CD4-positive, alpha-beta T cell treated with Interleukin-10 for 1 hour (primary cell): Measurements from ENCODE around the gene DLL1.

Source experiments
- DNase-seq: peaks from one replicate; pipeline ENCODE4 v3.0.0-alpha.2; 2020

The DLL1 gene

DNA sequence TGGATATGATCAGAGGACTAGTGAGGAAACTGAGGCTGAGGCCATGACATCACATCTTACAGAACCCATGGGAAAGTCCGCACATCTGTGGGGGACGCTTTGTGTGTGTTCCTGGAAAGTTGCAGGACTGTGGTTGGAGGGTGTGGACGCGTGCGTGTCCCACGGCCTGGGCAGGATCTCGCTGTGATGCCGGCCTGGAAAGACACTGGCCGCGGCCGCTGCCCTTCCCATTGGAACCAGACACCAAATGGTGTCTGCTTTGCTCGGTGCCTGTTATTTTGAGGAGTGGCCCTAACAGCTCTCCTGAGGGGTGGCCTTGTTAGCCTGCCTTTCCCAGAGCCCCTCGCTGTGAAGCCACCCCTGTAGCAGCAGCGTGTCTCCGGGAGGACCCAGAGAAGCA is 41.1 kb downstream of the DLL1 start:
- no peak for DNase-seq

DNA sequence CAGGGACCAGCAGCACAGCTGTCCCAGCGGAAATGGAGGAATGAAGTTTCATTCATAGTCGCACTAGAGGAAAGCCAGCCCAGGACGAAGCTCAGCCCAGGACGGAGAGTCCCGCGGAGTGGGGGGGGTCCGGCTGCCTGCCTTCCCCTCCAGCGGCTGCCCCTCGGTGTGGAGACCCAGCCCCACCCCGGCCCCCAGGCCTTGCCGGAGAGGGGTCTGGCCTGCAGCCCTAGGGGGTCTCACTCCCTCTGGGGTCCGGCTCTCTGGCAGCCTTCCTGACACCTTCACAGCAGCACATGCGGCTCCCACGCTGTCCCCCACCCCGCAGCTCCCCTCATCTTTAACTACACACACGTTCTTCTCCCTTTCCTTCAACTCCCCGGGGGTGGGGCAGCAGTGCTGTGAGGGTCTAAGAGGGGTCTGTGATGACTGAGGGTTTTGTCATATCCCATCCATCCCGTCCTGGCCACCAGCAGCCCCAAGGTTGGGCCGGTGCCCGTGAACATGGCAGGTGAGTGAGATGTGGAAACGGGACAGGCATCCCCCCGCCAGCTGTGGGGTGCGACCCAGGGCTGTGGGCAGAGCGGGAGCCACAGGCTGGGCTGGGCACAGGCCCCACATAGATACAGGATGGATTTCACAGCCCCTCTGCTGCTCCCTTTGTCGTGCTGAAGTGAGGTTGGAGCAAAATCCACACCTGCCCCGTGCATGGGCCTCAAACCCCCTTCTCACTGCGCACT is 41.8 kb downstream of the DLL1 start:
- DNase-seq = no peak

DNA sequence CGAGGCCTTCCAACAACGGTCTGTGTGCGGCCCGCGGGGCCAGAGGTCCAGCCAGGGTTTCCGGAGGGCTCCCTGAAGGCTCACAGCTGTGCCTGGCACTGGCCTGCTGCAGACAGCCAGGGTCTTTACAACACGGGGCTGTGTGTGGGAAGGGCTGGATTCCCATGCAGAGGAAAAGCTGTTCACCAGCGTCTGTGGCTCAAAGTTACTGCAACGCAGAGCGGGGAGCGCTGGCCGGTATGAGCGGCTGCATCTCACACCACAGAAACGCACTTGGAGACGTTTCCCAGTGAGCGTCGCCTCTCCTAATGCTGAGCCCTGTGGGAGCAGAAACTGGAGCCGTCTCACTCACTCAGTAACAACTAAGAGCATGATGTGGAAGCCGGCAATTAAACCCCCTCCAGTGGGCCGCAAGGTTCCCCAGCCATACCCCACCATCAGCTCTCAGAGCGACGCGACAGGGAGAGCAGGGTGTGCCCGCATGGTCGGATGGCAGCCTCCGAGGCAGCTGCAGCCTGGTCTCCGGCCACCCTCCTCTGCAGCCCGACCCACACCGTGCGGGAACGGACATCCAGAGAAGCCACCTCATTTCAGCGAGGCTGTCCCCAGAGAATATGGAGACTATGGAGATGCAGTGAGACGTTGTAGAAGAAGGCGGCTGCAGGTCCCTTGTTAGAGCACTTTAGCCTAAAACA is 42.6 kb downstream of the DLL1 start:
- no peak for DNase-seq

DNA sequence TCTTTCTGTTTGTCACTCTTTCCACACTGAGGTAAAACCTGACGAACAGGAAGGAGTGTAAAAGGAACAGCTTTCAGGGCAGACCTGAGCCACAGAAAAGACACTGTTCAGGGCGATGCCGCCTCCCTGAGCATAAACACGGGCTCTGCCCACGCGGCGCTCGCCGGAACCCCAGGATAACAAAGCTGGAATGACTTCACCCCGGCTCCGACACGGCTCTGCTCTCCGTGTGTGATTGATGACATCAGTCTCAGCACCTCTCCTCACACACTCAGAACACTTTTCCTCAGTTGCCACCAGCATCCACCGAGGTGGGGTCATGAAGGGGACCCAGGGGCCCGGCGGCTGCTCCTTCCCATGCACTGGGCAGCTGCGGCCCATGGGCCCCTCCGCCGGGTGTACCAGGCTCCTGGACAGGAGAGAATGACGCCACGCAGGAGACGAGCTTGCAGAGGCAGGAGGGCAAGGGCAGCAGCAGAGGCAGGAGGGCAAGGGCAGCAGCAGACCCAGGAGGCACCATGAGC is 43.6 kb downstream of the DLL1 start:
- no peak for DNase-seq

DNA sequence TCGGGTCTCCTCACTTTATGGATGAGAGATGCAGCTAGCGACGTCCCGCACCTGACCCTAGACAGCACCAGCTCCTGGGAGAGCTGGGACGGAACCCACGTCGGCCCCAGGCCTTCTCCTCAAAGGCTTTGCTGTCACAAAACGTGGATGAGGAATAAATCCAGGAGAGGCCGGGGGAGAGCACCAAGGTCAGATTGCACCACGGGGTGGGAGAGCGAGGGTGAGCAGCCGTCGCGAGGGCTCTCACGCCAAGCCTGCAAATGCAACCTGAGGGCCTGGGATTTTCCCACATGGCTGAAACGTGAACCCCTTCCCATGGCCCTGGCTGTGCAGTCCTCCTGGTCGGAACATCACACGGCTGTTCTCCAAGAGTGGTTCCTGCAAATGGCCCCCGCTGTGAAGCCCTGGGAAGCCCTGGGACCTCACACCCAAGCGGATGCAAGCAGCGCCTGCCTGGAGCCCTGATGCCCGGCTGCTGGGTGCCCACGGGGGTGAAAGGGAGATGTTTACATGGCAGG is 45.3 kb downstream of the DLL1 start:
- DNase-seq = no peak

DNA sequence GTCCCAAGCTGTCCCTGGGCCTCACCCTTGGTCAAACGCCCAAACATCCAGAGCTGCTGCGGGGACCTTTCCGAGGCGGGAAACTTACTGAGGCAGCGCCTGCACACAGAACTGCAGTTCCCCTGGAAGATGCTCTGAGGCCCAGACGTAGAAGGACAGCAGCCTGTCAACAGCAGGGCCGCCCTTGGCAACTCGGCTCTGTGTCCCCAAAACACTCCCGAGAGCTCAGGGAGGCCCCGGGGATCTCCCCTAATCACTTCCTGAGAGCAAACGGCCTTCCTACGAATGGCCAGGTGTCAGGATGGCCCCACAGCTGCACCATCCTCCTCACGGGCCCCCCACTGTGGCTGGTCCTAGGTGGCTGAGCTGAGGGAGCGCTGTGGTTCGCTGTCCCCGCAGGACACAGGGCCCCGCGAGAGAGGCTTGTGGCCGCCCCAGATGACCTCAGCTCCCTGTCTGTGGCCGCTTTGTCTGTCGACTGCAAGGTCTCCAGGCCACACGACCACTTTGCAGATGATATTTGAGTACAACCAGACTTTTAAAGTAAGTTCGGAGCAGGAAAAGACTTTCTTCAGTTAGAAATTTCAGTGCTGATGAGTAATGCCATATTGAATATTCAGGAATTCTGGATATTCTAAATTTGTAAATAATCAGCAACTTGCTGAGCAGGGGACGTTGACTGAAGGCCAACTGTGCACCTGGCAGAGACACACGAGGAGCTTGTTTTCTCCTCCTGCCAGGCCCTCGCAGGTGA is 46.0 kb downstream of the DLL1 start:
- no peak for DNase-seq

DNA sequence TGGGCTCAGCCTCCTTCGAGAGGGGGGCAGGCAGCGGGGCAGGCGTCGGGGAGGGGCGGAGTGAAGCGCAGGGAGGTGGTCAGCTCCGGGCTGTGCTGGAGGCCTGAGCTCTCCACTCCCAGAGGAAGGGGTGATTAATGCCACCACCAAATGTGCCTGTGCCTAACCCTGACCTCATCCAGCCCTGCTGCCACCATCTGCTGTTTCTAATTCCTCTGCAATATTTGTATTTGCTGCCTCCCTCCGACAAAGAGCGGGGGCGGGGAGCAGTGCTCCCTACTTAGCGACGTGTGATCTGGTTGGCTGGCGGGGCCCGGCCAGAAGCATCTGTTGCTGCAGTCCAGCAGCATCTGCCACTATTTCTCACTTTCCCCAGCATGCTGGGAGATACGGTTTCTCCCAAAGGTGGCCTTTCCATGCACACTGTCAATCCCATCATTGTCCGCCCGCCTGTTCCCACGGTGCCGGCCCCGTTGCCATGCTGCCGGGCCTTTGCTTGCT is 47.0 kb downstream of the DLL1 start:
- DNase-seq = no peak

DNA sequence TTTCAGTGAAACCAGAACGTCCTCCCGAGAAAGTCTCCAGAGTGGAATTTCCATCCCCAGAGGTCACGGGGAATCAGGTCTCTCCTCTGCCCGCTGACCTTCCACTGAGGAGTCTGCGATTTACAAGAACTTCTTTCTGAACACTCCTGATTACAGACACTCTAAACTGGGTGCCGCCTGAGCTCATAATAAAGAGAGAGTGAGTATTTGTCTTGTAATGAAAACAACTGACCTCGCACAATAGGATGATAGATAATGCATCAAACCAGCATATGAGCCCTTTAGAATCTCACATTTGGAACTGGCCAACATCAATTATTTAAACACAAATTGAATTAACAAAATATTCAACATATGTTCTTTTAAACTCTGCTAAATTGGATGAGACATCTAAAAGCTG is 47.5 kb downstream of the DLL1 start:
- no peak for DNase-seq

DNA sequence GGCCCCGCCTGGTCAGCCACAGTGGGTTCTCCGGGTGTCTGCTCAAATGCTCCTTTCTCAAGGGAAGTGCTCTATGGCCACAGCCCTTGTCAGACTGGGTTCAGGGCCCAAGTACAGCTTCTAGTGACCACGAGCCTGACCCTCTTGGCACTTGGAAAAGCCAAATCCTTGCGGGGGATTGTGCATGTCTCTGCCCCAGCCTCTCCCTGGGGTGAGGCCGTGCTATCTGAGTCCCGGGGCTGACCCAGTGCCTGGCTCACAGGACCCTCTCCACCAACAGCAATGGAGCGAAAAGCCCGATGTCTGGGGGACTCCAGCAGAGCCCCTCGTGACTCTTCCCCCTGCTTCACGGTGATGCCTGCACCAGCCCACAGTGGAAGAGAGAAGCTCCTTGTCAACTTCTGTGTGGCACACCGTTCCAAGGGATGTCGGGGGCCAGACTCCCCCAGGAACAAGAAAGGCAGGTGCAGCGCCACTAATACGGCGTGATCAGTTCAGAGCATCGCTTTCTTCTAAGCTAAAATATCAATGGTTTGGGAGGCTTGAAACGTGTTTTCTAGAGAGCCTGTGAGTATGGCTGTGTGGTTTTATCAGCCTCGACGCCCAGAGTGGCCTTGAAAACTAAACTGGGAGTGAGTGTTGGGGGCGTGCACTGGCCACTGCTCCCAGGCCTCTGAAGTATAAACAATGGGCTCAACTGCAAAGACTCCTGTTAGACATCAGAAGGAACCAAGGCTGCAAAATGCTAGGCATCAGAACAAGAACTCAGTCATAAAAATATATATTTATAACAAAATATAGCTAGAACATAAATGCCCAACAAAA is 51.9 kb downstream of the DLL1 start:
- DNase-seq = no peak

DNA sequence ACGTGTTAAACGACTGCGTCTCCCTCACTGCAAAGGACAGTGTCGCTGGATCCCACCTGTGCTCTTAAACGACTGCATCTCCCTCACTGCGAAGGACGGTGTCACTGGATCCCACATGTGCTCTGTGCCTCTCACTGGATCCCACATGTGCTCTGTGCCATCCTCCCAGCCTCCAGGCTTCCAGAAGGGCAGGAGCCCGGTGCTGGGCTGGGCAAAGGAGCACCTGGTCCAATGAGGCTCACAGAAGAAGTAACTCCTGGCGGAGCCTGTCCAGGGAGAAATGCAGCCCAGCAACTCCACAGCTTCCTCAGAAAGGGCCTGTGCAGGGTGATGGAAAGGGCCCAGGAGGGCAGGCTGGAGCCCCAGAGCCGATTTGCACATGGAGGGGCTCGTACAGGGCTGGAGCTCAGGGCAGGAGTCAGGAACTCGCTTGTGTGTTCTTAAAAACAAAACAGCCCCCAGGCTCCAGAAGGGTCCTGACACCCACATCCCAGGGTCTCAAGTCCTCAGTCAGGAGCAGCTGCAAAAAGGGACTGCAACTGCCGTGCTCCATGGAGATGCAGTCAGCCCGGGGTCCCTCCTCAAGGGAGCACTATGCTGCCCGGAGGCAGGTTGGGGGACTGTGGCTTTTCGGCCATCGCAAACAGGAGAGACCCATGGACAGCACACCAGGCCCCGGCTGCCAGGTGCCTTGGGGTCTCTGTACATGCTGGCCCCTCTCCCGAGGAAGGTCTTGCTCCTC is 52.7 kb downstream of the DLL1 start:
- DNase-seq = no peak

DNA sequence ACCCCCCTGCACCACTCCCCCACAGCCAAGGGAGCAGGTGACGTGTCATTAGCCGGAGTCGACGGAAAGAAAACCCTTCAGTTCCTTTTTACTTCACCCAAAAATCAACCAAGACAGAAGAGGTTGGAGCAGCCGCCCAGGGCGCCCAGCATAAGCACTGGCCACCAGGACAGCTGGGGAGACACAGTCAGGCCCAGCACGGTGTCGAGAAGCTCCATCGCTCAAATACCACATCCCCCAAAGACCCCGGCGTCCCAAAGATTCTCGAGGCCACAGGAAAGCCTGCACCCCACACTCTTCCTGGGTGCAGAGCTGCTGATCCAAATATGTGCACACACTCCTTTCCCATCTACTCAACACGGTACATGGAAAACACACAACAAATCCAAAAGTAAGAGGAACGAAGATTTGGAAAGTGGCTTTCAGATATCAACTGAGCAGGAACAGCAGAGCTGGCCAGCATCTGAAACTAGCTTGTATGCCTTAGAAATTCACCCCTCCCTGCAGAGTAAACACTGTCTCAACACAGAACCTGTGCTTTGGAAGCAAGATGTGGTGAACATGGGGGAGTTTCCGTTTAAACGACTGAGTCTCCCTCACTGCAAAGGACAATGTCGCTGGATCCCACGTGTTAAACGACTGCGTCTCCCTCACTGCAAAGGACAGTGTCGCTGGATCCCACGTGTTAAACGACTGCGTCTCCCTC is 54.6 kb downstream of the DLL1 start:
- DNase-seq = no peak

DNA sequence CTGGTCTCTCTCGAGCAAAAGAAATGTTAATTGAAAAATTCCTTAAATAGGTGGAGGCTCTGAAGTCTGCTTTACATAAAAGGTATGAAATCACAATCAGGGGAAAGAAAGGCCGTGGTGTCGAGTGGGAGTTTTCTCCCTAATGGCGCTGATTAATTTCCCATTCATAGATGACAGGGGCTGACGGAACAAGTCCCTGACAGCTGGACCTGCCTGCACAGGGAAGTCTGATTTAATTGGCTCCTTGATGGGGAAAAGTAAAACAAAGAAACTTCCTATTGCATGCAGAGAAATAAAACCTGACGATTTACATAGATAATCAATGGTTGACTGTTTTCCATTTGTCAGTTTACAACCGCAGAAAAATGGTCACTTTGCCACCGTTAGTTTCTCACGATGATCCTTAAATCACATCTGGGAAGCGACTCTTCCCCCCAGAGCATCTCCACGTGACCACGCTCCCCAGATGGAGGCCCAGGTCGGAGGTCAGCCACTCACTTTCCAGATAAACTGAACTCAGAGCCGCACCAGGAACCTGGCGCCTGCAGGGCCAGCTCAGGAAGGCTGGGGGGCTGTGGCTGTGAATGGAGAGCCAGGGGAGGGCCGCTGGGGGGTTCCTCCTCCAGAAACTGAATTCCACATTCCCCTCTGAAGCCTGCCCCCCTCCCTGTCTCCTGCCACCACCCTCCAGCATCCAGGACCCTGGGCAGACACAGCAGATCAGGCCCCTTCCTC is 55.3 kb downstream of the DLL1 start:
- no peak for DNase-seq

DNA sequence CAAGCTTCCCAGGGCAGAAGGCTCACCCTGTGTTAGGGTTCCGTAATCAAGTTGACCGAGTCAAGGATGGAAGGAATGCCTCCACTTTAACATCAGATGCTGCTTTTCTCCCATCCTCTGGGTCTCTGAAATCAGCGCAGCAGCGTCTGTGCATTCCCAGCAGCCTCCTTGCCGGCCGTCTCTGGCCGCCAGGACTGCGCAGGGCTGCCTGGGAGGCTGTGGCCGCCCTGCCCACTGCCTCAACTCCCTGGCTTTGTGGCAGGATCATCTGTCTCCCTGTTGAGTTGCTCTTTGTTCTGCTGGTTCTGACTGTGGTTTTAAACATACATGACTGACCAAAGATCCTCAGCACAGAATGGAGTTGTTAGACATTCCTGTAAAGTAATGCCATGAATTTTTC is 56.5 kb downstream of the DLL1 start:
- DNase-seq = no peak

DNA sequence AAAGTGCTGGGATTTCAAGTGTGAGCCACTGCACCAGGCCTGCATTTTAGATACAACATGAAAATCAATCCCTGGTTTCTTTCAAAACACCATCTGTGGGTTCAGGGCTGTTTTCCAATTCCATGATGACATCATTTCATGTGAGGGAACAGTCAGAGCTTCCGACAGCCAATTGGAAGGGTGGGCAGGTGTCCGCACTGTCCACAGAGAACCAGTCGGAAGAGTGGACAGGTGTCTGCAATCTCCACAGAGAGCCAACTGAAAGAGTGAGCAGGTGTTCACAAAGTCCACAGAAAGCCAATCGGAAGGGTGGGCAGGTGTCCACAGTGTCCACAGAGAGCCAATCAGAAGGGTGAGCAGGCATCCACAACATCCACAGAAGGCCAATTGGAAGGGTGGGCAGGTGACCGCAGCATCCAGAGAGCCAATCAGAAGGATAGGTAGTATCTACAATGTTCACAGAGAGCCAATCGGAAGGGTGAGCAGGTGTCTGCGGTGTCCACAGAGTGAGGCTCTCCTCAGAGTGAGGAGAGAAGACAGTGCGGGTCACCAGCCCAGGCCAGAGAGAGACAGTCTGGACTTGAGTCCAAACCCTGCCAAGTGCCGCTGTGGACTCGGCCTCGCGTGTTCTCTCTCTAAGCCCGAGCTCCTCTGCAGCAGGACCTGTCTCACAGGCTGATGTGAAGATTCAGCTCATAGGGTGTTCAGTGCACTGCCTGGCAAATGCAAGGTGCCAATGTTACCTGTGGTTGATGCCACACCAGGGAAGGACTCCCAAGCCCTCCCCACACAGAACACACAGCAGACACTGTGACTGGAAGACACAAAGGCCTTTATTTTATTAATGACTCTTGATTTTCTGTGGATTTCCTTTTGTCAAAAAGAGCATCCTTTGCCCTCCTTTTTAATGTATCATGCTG is 57.3 kb downstream of the DLL1 start:
- no peak for DNase-seq
